Posterior vena cava (tissue), 2 donors: Measurements from ENCODE around the gene CDPF1. TPM values are rescaled to one million over a fixed set of nuclear protein-coding genes. Genes with fewer than 3 reads are reported as not detected.

ENCODE experiments used
- DNase-seq: peaks from one replicate; pipeline ENCODE4 v3.0.0-alpha.2; 2020; ENCODE audit warnings: low spot score
- intact Hi-C, 2 donors: fragments of 100-400 bp; cut with DNase I; formaldehyde crosslinking; loops; one replicate each; pipeline versions ENCODE4 v1.14.1 to v1.14.2; 2022 to 2023
- long read RNA-seq, 2 donors: library from polyadenylated mRNA; unstranded; transcript quantifications; one replicate each; pipeline ENCODE4 v2.0.0, GENCODE V29; 2020 to 2021
- total RNA-seq, 2 donors: library from RNA; stranded (reverse); fragmentation: NEBNext Ultra II Directional; extraction: Animal tissue kit (Norgen Biotek cat#: 25700); gene quantifications; one replicate each; pipeline ENCODE4 v1.2.1, GENCODE V29; 2021
- donor health status: DM: yes; HTN: yes; CAD: no.
- donor health status: DM: yes; HTN: yes; CAD: no.

Gene CDPF1
- 1 to 10 TPM; 3.9 to 4.4 TPM for total RNA-seq
- long read RNA-seq, donor 1, partial matches to known transcripts, result 0 of 4 reads
- long read RNA-seq, donor 1, other reads (novel, unspliced or antisense), result 3 of 4 reads
- long read RNA-seq, donor 2, transcript CDPF1-201 (4 exons, 1,875 nt), result major isoform, 5 of 16 reads
- long read RNA-seq, donor 2, transcript CDPF1-206 (2 exons, 655 nt), result major isoform, 5 of 16 reads
- long read RNA-seq, donor 2, partial matches to known transcripts, result 1 of 16 reads
- long read RNA-seq, donor 2, other reads (novel, unspliced or antisense), result 1 of 16 reads

- intact Hi-C loops, result no loop called here
- peak; percentile 97 for DNase-seq
Observed at GRCh38 chr22:46250035-46250782, at the start of gene CDPF1. TSS of gene CDPF1 (minus strand) at chr22:46250293. CDS start at chr22:46248284, 2,009 bp downstream.

GRCh38 chr22:46299101-46299500, 49.0 kb upstream of the CDPF1 start:
- intact Hi-C loops, result no loop called here
- DNase-seq, result no peak

GRCh38 chr22:46297151-46297812, 47.2 kb upstream of the CDPF1 start:
- no peak for DNase-seq
- intact Hi-C loops, result no loop called here

- DNase-seq, result peak; percentile 100
Observed at GRCh38 chr22:46296257-46297150, 46.4 kb upstream of the CDPF1 start, which contains the start of gene GTSE1. TSS of gene GTSE1 (plus strand) at chr22:46296870. CDS start at chr22:46297401, 531 bp downstream.

GRCh38 chr22:46295277-46295971, 45.3 kb upstream of the CDPF1 start:
- no peak for DNase-seq
- intact Hi-C loops, result no loop called here

More at GRCh38 chr22:46296257-46297150, 46.4 kb upstream of the CDPF1 start, which contains the start of gene GTSE1:
- intact Hi-C loops, result no loop called here

- no peak for DNase-seq
- intact Hi-C loops, result no loop called here
Observed at GRCh38 chr22:46294784-46295183, 44.7 kb upstream of the CDPF1 start.

- DNase-seq, result no peak
- intact Hi-C loops, result no loop called here
Observed at GRCh38 chr22:46293577-46294260, 43.6 kb upstream of the CDPF1 start.

GRCh38 chr22:46292732-46293131, 42.6 kb upstream of the CDPF1 start:
- intact Hi-C loops, result no loop called here

GRCh38 chr22:46292173-46292572, 42.1 kb upstream of the CDPF1 start:
- peak; percentile 42 for DNase-seq
- intact Hi-C loops, result no loop called here

More at GRCh38 chr22:46292732-46293131, 42.6 kb upstream of the CDPF1 start:
- no peak for DNase-seq

- intact Hi-C loops, result no loop called here
- DNase-seq, result no peak
Observed at GRCh38 chr22:46290843-46291785, 41.0 kb upstream of the CDPF1 start.

- peak; percentile 72 for DNase-seq
- intact Hi-C loops, result no loop called here
Observed at GRCh38 chr22:46290121-46290842, 40.2 kb upstream of the CDPF1 start.

- peak; percentile 79 for DNase-seq
- intact Hi-C loops, result no loop called here
Observed at GRCh38 chr22:46289244-46289891, 39.3 kb upstream of the CDPF1 start.

- DNase-seq, result no peak
- intact Hi-C loops, result no loop called here
Observed at GRCh38 chr22:46288846-46289243, 38.8 kb upstream of the CDPF1 start.

- peak; percentile 89 for DNase-seq
Observed at GRCh38 chr22:46287873-46288751, 38.0 kb upstream of the CDPF1 start.

More at GRCh38 chr22:46287873-46288751, 38.0 kb upstream of the CDPF1 start:
- intact Hi-C loops, result no loop called here
